Activated CD4-positive, CD25-positive, alpha-beta regulatory T cell (primary cell): Measurements from ENCODE around the gene LILRB3.
A peak's percentile ranks its signal among the peaks of the same experiment; 100 is the strongest.
"Not testable (repeated sequence)": the region's sequence is repeated elsewhere in the genome, so short reads cannot be mapped to it uniquely, and the experiment has no call there.

Experiments
- DNase-seq, 4 experiments: peaks; one replicate each; lab custom pipeline; 2025; lab: John Stamatoyannopoulos, UW

The LILRB3 gene

DNA sequence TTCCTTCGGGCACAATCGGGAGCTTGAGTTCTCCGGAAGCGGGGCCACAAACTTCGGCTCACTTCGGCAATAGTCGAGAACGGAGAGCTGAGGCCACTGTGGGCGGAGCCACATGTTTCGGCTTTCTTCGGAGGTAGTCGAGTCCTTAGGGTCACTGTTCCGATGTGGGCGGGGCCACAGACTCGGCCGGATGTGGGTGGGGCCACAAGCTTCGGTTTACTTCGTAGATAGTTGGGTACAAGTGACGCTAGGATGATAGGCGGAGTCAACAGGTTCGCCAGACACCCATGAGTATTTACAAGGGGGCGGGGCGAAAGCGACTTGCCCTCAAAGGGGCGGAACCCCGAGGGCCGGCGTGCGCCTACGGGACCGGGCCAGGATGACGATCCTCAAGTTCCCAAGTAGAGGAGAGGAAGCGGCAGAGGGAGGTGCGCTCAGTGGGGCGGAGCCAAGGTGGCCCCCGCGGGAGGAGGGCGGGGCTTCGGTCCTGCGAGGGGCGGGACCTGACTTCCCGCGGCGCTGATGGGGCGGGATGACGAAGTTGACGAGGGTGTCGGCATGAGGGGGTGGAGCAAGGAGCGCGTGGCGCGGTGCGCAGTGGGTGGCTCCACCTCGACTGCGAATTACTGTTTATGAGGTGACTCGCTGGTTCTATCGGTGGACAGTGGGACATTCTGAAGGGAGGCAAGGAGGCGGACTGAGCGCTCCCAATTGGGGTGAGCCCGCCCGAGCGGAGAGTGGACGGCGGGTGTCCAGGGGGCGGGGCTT, 32.9 kb downstream of the LILRB3 start:
- peak; percentile 99 to 100 (median 100) for DNase-seq

- peak in 3 of 4 experiments; percentile 62 to 72 (median 65) for DNase-seq
Observed at GRCh38 chr19:54189145-54189734, 33.6 kb downstream of the LILRB3 start, which contains the start of gene MBOAT7. MBOAT7 (minus strand) TSS chr19:54189580; CDS start chr19:54188508, 1,072 bp downstream.

DNA sequence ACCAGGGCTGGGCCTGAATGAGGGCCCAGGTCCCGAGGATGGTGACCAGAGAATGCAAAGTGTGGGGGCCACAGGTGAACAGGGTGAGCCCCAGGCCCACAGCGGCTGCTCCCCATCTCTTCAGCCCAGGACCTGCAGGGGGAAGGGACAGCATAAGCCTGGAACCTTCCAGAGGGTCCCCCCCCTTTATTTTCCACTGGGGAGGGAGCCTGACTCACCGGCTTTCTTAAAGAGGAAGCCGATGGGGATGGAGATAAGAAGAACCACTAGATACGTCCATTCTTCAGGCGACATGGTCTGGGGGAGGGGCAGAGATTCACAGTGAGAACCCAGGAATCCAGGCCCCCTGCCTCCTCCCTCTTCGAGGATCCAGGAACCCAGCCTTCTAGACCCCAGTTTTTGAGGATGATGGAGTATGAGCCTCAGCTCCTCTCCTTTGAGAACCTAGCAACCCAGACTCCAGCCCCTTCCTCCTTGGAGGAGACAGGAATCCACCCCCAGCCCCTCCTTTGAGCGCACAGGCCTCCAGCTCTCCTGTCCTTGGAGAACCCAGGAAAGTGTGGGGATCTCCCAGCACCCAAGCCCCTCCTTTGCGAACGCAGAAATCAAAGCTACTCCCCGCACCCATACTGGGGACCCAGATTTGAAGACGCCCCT, 34.5 kb downstream of the LILRB3 start:
- DNase-seq, result no peak

- DNase-seq, result no peak
Observed at GRCh38 chr19:54186934-54187381, 35.8 kb downstream of the LILRB3 start.

DNA sequence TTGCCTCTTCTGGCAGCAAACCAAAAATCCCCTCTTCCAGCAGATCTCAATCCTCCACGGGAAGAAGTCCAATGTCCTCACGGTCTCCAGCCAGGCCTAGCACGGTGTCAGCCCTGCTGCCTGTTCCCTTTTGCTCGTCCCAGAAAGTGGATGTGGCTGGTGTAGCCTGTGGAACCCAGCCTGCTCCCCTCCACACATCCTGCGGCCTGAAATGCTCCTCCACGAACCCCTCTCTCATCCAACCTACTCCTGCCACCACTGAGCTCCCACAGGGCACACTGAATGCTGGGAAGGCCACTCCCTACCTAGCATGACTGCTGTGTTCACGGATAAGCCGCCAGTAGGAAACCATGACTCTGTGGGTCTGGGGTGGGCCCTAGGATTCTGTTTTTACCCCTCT, 36.5 kb downstream of the LILRB3 start:
- no peak for DNase-seq

GRCh38 chr19:54183431-54183830, 39.4 kb downstream of the LILRB3 start:
- no peak for DNase-seq

DNA sequence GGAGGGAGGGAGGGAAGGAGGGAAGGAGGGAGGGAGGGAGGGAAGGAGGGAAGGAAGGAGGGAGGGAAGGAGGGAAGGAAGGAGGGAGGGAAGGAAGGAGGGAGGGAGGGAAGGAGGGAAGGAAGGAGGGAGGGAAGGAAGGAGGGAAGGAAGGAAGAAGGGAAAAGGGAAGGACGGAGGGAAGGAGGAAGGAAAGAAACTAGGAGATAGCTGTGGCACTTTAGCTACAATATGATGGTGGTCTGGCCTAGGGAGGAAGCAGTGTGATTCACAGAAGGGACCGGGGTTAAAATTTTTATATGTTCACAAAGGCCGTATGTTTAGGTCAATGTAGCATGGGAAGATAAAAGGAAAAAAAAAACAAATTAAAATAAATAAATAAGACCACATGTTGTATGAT, 40.9 kb downstream of the LILRB3 start:
- DNase-seq, result not testable (repeated sequence)

DNA sequence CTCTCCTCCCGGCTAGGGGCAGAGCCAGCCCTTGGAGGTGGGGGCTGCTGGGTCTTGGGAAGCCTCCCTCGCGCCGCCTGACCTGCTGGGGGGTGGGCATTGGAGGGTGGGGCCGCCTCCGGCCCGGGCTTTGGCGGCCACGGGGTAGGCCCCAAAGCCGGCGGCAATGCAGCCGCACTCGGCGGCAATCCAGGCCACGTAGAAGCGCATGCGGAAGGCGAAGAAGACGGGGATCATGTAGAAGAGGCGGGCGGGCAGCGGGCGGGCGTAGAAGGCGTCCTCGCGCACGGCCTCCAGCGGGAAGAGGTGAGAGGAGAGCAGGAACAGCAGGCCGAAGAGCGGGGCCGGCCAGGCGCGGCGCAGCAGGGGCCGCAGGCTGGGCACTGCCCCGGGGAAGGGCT, 42.1 kb downstream of the LILRB3 start:
- DNase-seq, result no peak

DNA sequence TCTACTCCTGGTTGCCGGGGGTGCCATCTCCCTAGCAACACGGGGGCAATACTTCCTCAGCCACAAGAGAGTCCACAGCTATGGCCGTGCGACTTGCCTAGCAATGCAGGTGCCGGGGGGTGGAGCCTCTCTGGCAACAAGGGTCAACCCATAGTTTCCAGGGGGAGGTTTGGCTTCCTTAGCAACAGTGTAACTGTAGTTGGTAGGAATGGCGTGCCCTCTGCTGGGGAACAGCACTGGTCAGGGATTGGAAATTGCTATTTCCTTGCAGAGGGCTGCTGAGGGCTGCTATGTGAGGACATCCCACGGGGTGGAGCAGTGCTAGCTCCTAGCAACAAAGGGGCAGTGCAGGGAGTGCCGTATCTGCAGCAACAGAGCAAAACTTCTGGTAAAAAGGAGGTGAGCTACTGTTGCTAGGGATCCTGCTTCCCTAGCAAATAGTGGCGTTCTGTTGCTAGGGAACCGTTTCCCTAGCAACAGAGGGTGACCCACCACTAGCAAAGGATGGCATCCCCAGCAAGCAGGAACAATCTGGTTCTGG, 42.8 kb downstream of the LILRB3 start:
- DNase-seq, result no peak

DNA sequence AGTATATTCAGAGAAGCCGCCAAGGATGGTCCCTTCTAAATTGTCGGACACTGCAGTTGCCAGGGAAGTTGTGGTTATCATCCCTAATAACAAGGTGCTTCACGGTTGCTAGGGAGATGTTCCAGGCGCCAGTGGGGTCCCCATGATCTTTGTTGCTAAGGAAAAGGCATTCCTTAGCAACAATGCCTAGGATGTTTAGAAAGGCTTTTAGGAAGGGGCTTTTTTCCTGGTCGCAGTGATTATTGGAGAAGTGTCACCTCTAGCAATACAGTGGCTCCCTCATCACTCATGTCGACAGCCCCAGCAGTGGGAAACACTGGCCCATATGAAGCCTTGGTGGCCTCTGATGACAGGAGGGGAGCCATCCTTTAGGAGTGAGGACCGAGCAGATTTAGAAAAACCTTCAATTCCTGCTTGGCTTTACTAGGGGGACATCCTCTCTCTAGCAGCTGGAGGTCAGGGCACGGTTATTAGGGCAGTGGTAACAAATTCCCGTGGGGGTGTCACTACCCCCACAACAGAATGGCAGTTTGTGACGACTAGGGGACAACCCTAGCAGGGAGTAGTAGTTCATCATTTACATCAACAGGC, 43.5 kb downstream of the LILRB3 start:
- no peak for DNase-seq

- no peak for DNase-seq
Observed at GRCh38 chr19:54178581-54179261, 44.1 kb downstream of the LILRB3 start.

- DNase-seq, result no peak
Observed at GRCh38 chr19:54173951-54174834, 48.6 kb downstream of the LILRB3 start.

GRCh38 chr19:54173359-54173699, 49.5 kb downstream of the LILRB3 start:
- DNase-seq, result no peak

DNA sequence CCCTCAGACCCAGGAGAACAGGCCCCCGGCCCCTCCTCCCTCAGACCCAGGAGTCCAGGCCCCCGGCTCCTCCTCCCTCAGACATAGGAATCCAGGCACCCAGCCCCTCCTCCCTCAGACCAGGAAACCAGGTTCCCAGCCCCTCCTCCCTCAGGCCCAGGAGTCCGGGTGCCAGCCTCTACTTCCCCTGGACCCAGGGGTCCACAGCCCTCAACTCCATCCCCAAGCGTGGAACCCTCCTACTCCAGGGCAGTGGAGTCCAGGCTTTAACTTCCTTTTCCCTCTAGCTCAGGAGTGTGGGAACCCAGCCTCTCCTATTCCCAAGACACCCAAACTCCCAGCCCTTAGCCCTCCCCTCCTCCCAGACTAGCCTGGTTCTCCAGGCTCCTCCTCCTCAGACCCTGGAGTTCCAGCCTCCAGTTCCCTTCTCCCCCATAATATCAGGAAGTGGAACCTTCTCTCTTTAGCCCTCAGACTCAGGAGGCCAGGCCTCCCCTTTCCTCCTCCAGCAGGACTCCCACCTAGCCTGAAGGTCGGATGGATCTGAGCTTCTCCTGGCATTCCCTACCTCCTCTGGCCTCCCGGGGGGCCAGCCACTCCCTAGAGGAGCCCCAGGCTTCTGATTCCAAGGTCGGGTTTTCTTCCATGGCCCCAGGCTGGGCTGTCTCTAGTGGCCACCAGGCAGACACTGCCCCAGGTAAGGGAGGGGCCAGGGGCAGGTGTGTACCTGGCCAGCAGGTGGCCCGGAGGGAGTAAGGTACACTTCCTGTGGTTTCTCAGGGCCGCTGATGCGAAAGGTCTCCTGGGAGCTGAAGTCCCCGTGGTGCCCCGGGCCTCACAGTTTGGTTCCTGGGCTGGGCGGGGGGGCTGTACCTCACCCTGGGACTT, 50.1 kb downstream of the LILRB3 start, which contains the start of gene TMC4:
TMC4 (minus strand) TSS at position 690 of the 888 bp plus-strand sequence; CDS start at position 647, 43 bp downstream.
- no peak for DNase-seq

DNA sequence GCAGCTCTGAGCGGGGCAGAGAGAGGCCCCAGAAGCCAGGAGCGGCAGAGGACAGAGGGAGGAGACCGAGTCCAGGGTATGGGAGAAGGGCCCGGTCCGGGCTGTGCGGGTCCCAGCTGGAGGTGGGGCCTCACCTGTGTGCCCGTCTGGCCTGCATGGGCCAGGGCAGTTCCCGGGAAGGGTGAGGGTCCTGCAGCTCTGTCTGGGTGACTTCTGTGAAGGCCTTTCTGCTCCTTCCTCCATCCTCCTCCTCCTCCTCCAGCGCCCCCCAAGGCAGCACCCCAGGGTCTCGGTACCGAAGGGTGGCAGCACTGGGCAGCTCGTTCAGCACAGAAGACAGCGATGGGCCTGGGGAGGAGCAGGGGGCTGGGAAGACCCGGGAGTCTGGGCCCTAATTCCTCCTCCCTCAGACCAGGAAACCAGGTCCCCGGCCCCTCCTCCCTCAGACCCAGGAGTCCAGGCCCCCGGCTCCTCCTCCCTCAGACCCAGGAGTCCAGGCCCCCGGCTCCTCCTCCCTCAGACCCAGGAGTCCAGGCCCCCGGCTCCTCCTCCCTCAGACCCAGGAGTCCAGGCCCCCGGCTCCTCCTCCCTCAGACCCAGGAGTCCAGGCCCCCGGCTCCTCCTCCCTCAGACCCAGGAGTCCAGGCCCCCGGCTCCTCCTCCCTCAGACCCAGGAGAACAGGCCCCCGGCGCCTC, 50.9 kb downstream of the LILRB3 start:
- DNase-seq, result not testable (repeated sequence)

- no peak for DNase-seq
Observed at GRCh38 chr19:54169149-54169740, 53.6 kb downstream of the LILRB3 start.

DNA sequence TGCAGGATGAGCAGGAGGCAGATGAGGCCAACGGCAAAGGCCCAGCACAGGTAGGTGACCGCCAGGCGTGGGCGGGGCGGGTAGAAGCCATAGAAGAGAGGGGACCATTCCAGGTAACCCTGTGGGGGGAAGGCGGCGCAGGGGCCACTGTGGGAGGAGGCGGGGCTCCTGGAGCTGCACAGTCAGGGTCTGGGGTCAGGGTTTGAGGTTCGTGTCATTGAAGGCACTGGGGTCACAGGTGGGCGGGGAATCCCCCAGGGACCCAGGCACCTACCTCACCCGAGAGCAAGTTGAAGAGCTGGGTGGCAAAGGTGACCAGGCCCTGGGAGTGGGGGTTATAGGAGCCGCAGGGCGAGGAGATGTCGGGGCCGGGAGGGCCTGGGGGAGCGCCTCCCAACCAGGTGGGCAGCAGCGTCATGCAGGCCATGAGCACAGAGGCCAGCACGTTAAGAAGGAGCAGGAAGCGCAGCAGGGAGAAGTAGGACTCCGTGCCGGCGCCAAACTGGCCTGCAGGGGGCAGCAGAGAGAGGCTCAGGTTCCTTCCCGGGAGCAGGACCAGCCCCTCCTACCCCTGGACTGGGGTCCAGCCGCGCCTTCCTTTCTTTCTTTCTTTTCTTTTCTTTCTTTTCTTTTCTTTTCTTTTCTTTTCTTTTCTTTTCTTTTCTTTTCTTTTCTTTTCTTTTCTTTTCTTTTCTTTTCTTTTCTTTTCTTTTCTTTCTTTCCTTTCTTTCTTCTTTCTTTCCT, 54.5 kb downstream of the LILRB3 start:
- peak; percentile 72 to 96 (median 84) for DNase-seq
